ENCODE measurements around the gene PARD6G. TPM values are rescaled to one million over a fixed set of nuclear protein-coding genes. Genes with fewer than 3 reads are reported as not detected.

The PARD6G gene
- total RNA-seq, 2 donors from 2014 or later, result 2.6 to 3.1 TPM

GRCh38 chr18:80149667-80150066 is 97.6 kb downstream of the PARD6G start:
- no peak for ATAC-seq
- Histone ChIP-seq H3K4me3 (no peak overlapping the region), H3K36me3 (replicated peaks in 1 of 2; ENCODE audit: insufficient read depth in 1 of 2, low read depth in 2 of 2) (no peaks in the 10 kb centered on the region), H3K9me3 (no peaks in the 10 kb centered on the region), H3K4me1 (peaks cover 17% of the 10 kb centered on the region), H3K27me3 (no peaks in the 10 kb centered on the region), H3K27ac (no peak overlapping the region)
- intact Hi-C loops (cut with DNase I), result no loop called here
- no peak for TF ChIP-seq CTCF (IDR thresholded peaks at IDR 0.05)
- no peak for TF ChIP-seq POLR2A (IDR thresholded peaks at IDR 0.05)
- no peak for DNase-seq

- intact Hi-C loops (cut with DNase I), result no loop called here
- no peaks in the 10 kb centered on the region for H3K27me3 ChIP-seq
- DNase-seq, result peak in 3 of 4 donors; percentile 30 to 44 (median 35)
- peak overlapping the region; percentile 57 to 79 (median 74) for H3K27ac ChIP-seq
- H3K36me3 ChIP-seq (replicated peaks in 1 of 2; ENCODE audit: insufficient read depth in 1 of 2, low read depth in 2 of 2), result no peaks in the 10 kb centered on the region
- 36 to 37% methylated on average over 31 to 34 of the region's 34 CpGs for WGBS, 2 donors
- TF ChIP-seq POLR2A (IDR thresholded peaks at IDR 0.05), result no peak
- no peak for TF ChIP-seq CTCF (IDR thresholded peaks at IDR 0.05)
- peak overlapping the region in 1 of 2 donors; percentile 11 for H3K4me3 ChIP-seq
- H3K4me1 ChIP-seq, result peaks cover 24% of the 10 kb centered on the region
- no peaks in the 10 kb centered on the region for H3K9me3 ChIP-seq
- ATAC-seq, result peak; percentile 43
These were observed 98.8 kb downstream of the PARD6G start for GRCh38 chr18:80148326-80149199.

GRCh38 chr18:80147418-80148325 is 99.6 kb downstream of the PARD6G start:
- TF ChIP-seq POLR2A (IDR thresholded peaks at IDR 0.05) (peak; percentile 88 to 95 (median 93)), CTCF (IDR thresholded peaks at IDR 0.05) (no peak)
- DNase-seq, result peak; percentile 91 to 95 (median 92)
- peaks cover 32% of the 10 kb centered on the region for H3K4me1 ChIP-seq
- intact Hi-C loops (cut with DNase I), result no loop called here
- ATAC-seq, result peak; percentile 91
- H3K36me3 ChIP-seq (replicated peaks in 1 of 2; ENCODE audit: insufficient read depth in 1 of 2, low read depth in 2 of 2), result no peaks in the 10 kb centered on the region
- H3K27ac ChIP-seq, result peak overlapping the region; percentile 57 to 79 (median 74)
- H3K4me3 ChIP-seq, result peak overlapping the region in 1 of 2 donors; percentile 11
- WGBS, 2 donors, result 26 to 43% methylated on average over 26 to 52 of the region's 52 CpGs
- no peaks in the 10 kb centered on the region for H3K27me3 ChIP-seq
- no peaks in the 10 kb centered on the region for H3K9me3 ChIP-seq

GRCh38 chr18:80147037-80147417 is 100.3 kb downstream of the PARD6G start:
- intact Hi-C loops (cut with DNase I), result no loop called here
- TF ChIP-seq POLR2A (IDR thresholded peaks at IDR 0.05), result no peak
- no peak for TF ChIP-seq CTCF (IDR thresholded peaks at IDR 0.05)
- Histone ChIP-seq H3K9me3 (no peaks in the 10 kb centered on the region), H3K27ac (peak overlapping the region in 2 of 4 donors; percentile 27 to 79), H3K27me3 (no peaks in the 10 kb centered on the region), H3K4me1 (peaks cover 32% of the 10 kb centered on the region), H3K4me3 (peak overlapping the region in 1 of 2 donors; percentile 11), H3K36me3 (replicated peaks in 1 of 2; ENCODE audit: insufficient read depth in 1 of 2, low read depth in 2 of 2) (no peaks in the 10 kb centered on the region)
- DNase-seq (no peak), ATAC-seq (peak; percentile 14)
- WGBS, 2 donors, result 28 to 34% methylated on average over 11 to 12 of the region's 12 CpGs

All from body of pancreas (tissue), 4 donors.